GM18499 (cell line): Measurements from ENCODE around the gene FAM222A.

Source experiments
- ATAC-seq: cut with Tn5 transposase; IDR thresholded peaks from one replicate; pipeline ENCODE4 v1.9.1; 2021; ENCODE audit warnings: moderate number of reproducible peaks; ENCODE audit not compliant: insufficient read depth, unreplicated experiment

Gene FAM222A

GRCh38 chr12:109756457-109756856 is 42.8 kb downstream of the FAM222A start:
- no peak for ATAC-seq

- ATAC-seq: no peak
Observed at GRCh38 chr12:109757671-109758265, 44.1 kb downstream of the FAM222A start.

GRCh38 chr12:109758426-109759420 is 45.1 kb downstream of the FAM222A start:
- no peak for ATAC-seq

- ATAC-seq: no peak
Observed at GRCh38 chr12:109759595-109759994, 46.0 kb downstream of the FAM222A start.

GRCh38 chr12:109760031-109760929 is 46.7 kb downstream of the FAM222A start:
- ATAC-seq: no peak

GRCh38 chr12:109760930-109761921 is 47.6 kb downstream of the FAM222A start:
- ATAC-seq: no peak

GRCh38 chr12:109762071-109762672 is 48.5 kb downstream of the FAM222A start:
- ATAC-seq: no peak

GRCh38 chr12:109762673-109763191 is 49.1 kb downstream of the FAM222A start:
- no peak for ATAC-seq

- no peak for ATAC-seq
Observed at GRCh38 chr12:109763201-109763841, 49.7 kb downstream of the FAM222A start.

- ATAC-seq: no peak
Observed at GRCh38 chr12:109764123-109764522, 50.5 kb downstream of the FAM222A start.

GRCh38 chr12:109764776-109765445 is 51.3 kb downstream of the FAM222A start:
- ATAC-seq: no peak

GRCh38 chr12:109765446-109765810 is 51.8 kb downstream of the FAM222A start:
- ATAC-seq: no peak

GRCh38 chr12:109766251-109766778 is 52.7 kb downstream of the FAM222A start:
- no peak for ATAC-seq

GRCh38 chr12:109767456-109767855 is 53.8 kb downstream of the FAM222A start:
- ATAC-seq: no peak

GRCh38 chr12:109767991-109768900 is 54.6 kb downstream of the FAM222A start:
- ATAC-seq: no peak

GRCh38 chr12:109768901-109769670 is 55.5 kb downstream of the FAM222A start:
- no peak for ATAC-seq
